ENCODE results near the gene SHROOM1. TPM values are rescaled to one million over a fixed set of nuclear protein-coding genes. Genes with fewer than 3 reads are reported as not detected.

The SHROOM1 gene
- total and polyA plus RNA-seq, 2 experiments from 2014 or later = 2.5 to 5.4 TPM

DNA sequence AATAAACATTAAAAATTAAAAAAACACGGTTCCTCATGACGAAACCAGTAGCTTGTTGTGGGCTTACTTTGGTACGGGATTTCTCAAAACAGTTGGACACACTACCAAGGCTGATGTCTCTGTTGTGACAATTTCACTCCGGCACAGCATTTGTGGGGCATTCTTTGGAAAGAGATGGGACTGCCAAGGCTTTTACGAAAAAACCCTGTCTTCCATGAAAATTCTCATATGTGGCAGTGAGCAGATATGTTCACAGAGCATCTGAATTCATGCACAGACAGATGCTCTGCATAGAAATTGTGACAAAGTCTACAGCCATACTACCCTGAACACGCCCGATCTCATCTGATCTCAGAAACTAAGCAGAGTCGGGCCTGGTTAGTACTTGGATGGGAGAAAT lies 17.8 kb upstream of the SHROOM1 start (continued):
- TF ChIP-seq, protein P1, sequence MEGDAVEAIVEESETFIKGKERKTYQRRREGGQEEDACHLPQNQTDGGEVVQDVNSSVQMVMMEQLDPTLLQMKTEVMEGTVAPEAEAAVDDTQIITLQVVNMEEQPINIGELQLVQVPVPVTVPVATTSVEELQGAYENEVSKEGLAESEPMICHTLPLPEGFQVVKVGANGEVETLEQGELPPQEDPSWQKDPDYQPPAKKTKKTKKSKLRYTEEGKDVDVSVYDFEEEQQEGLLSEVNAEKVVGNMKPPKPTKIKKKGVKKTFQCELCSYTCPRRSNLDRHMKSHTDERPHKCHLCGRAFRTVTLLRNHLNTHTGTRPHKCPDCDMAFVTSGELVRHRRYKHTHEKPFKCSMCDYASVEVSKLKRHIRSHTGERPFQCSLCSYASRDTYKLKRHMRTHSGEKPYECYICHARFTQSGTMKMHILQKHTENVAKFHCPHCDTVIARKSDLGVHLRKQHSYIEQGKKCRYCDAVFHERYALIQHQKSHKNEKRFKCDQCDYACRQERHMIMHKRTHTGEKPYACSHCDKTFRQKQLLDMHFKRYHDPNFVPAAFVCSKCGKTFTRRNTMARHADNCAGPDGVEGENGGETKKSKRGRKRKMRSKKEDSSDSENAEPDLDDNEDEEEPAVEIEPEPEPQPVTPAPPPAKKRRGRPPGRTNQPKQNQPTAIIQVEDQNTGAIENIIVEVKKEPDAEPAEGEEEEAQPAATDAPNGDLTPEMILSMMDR (conservative IDR thresholded peaks at IDR 0.05; ENCODE audit: low read depth in 2 of 2) = no peak
- no peak for TF ChIP-seq EZH2 (IDR thresholded peaks at IDR 0.05; ENCODE audit: low read depth, unreplicated experiment)
- TF ChIP-seq, protein P2, sequence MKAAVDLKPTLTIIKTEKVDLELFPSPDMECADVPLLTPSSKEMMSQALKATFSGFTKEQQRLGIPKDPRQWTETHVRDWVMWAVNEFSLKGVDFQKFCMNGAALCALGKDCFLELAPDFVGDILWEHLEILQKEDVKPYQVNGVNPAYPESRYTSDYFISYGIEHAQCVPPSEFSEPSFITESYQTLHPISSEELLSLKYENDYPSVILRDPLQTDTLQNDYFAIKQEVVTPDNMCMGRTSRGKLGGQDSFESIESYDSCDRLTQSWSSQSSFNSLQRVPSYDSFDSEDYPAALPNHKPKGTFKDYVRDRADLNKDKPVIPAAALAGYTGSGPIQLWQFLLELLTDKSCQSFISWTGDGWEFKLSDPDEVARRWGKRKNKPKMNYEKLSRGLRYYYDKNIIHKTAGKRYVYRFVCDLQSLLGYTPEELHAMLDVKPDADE (IDR thresholded peaks at IDR 0.05) = no peak
- TF ChIP-seq NANOG (IDR thresholded peaks at IDR 0.05; ENCODE audit: borderline replicate concordance) = no peak
- no peak for TF ChIP-seq ZNF114 (CRISPR knock-in tag; IDR thresholded peaks at IDR 0.05)

DNA sequence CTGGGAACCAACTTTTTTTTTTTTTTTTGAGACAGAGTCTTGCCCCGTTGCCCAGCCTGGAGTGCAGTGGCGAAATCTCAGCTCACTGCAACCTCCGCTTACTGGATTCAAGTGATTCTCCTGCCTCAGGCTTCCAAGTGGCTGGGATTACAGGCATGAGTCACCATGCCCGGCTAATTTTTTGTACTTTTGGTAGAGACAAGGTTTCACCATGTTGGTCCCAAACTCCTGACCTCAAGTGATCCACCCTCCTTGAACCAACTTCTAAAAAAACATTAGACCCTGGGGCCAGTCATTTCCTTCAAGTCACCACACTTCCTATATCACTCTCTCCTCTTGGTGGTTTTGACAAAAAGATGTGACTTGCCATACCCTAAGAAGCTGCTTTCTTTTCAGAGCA lies 10.9 kb upstream of the SHROOM1 start:
- no peak for DNase-seq (ENCODE audit: low spot score)
- no peaks in the 10 kb centered on the region for H3K36me3 ChIP-seq (ENCODE audit: insufficient read depth)
- no peaks in the 10 kb centered on the region for H4K20me1 ChIP-seq (replicated peaks; ENCODE audit: insufficient read depth)
- no peaks in the 10 kb centered on the region for H3K79me2 ChIP-seq (replicated peaks; ENCODE audit: insufficient read depth)
- H3K27me3 ChIP-seq (ENCODE audit: insufficient read depth) = no peaks in the 10 kb centered on the region
- no peak overlapping the region for H3K4me2 ChIP-seq
- H2AFZ ChIP-seq = no peak overlapping the region
- no peak overlapping the region for H3K27ac Mint-ChIP-seq
- no peak overlapping the region for H3K4me3 Mint-ChIP-seq
- no peak for ATAC-seq
- H3K27ac ChIP-seq (ENCODE audit: low read depth) = no peak overlapping the region
- no peaks in the 10 kb centered on the region for H3K9me2 ChIP-seq (ENCODE audit: insufficient read depth)
- H3K9me3 Mint-ChIP-seq = no peaks in the 10 kb centered on the region
- H3F3A ChIP-seq (replicated peaks; ENCODE audit: low read depth) = no peaks in the 10 kb centered on the region
- no peak overlapping the region for H3K4me3 ChIP-seq
- H3K36me3 Mint-ChIP-seq (ENCODE audit: low read depth) = no peaks in the 10 kb centered on the region
- H3K4me1 ChIP-seq (ENCODE audit: insufficient read depth) = no peaks in the 10 kb centered on the region
- TF ChIP-seq ZNF331 (CRISPR knock-in tag; IDR thresholded peaks at IDR 0.05; ENCODE audit: low read depth) = no peak
- TF ChIP-seq, protein P3, sequence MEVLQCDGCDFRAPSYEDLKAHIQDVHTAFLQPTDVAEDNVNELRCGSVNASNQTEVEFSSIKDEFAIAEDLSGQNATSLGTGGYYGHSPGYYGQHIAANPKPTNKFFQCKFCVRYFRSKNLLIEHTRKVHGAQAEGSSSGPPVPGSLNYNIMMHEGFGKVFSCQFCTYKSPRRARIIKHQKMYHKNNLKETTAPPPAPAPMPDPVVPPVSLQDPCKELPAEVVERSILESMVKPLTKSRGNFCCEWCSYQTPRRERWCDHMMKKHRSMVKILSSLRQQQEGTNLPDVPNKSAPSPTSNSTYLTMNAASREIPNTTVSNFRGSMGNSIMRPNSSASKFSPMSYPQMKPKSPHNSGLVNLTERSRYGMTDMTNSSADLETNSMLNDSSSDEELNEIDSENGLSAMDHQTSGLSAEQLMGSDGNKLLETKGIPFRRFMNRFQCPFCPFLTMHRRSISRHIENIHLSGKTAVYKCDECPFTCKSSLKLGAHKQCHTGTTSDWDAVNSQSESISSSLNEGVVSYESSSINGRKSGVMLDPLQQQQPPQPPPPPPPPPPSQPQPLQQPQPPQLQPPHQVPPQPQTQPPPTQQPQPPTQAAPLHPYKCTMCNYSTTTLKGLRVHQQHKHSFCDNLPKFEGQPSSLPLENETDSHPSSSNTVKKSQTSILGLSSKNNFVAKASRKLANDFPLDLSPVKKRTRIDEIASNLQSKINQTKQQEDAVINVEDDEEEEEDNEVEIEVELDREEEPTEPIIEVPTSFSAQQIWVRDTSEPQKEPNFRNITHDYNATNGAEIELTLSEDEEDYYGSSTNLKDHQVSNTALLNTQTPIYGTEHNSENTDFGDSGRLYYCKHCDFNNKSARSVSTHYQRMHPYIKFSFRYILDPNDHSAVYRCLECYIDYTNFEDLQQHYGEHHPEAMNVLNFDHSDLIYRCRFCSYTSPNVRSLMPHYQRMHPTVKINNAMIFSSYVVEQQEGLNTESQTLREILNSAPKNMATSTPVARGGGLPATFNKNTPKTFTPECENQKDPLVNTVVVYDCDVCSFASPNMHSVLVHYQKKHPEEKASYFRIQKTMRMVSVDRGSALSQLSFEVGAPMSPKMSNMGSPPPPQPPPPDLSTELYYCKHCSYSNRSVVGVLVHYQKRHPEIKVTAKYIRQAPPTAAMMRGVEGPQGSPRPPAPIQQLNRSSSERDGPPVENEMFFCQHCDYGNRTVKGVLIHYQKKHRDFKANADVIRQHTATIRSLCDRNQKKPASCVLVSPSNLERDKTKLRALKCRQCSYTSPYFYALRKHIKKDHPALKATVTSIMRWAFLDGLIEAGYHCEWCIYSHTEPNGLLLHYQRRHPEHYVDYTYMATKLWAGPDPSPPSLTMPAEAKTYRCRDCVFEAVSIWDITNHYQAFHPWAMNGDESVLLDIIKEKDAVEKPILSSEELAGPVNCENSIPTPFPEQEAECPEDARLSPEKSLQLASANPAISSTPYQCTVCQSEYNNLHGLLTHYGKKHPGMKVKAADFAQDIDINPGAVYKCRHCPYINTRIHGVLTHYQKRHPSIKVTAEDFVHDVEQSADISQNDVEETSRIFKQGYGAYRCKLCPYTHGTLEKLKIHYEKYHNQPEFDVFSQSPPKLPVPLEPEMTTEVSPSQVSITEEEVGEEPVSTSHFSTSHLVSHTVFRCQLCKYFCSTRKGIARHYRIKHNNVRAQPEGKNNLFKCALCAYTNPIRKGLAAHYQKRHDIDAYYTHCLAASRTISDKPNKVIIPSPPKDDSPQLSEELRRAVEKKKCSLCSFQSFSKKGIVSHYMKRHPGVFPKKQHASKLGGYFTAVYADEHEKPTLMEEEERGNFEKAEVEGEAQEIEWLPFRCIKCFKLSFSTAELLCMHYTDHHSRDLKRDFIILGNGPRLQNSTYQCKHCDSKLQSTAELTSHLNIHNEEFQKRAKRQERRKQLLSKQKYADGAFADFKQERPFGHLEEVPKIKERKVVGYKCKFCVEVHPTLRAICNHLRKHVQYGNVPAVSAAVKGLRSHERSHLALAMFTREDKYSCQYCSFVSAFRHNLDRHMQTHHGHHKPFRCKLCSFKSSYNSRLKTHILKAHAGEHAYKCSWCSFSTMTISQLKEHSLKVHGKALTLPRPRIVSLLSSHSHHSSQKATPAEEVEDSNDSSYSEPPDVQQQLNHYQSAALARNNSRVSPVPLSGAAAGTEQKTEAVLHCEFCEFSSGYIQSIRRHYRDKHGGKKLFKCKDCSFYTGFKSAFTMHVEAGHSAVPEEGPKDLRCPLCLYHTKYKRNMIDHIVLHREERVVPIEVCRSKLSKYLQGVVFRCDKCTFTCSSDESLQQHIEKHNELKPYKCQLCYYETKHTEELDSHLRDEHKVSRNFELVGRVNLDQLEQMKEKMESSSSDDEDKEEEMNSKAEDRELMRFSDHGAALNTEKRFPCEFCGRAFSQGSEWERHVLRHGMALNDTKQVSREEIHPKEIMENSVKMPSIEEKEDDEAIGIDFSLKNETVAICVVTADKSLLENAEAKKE (CRISPR knock-in tag; IDR thresholded peaks at IDR 0.05) = no peak
- no peak for TF ChIP-seq EZH2 (IDR thresholded peaks at IDR 0.05; ENCODE audit: low read depth, unreplicated experiment)
- H3K27me3 Mint-ChIP-seq (ENCODE audit: insufficient read depth, low read depth, poor library complexity) = peaks cover 2% of the 10 kb centered on the region
- H3K4me1 Mint-ChIP-seq = no peaks in the 10 kb centered on the region
